Mucosa of rectum (tissue), 2 donors: ENCODE results near the gene HOXA10.

ENCODE experiments used
- H3K27ac ChIP-seq, 2 donors: one replicate each; pipeline ENCODE4 v1.7.0; 2013; ENCODE audit warnings: inconsistent platforms in 2 of 2, low read depth in 2 of 2, low read length in 2 of 2
- H3K27me3 ChIP-seq, 2 donors: one replicate each; pipeline ENCODE4 v1.7.0; 2013; ENCODE audit warnings: low read length in 2 of 2; ENCODE audit not compliant: control insufficient read depth in 2 of 2, insufficient read depth in 2 of 2
- H3K36me3 ChIP-seq, 2 donors: one replicate each; pipeline ENCODE4 v1.7.0; 2013; ENCODE audit warnings: low read length in 2 of 2; ENCODE audit not compliant: control insufficient read depth in 2 of 2, insufficient read depth in 2 of 2
- H3K4me1 ChIP-seq, 2 donors: one replicate each; pipeline ENCODE4 v1.7.0; 2013; ENCODE audit warnings: low read length in 2 of 2, mild to moderate bottlenecking in 1 of 2; ENCODE audit not compliant: control insufficient read depth in 2 of 2, insufficient read depth in 2 of 2
- H3K4me3 ChIP-seq, 2 donors: one replicate each; pipeline ENCODE4 v1.7.0; 2013; ENCODE audit warnings: low read length in 2 of 2
- H3K9ac ChIP-seq, 2 donors: one replicate each; pipeline ENCODE4 v1.7.0; 2013; ENCODE audit warnings: low read length in 2 of 2, low read depth in 1 of 2, mild to moderate bottlenecking in 1 of 2
- H3K9me3 ChIP-seq, 2 donors: one replicate each; pipeline ENCODE4 v1.7.0; 2013; ENCODE audit warnings: low read length in 2 of 2; ENCODE audit not compliant: control insufficient read depth in 2 of 2
- donor health status: healthy.
- donor health status: Normal muscosa, but diverticular disease.

Gene HOXA10

GRCh38 chr7:27185013-27185853 is 11.1 kb upstream of the HOXA10 start, which contains the start of gene HOXA11:
Gene HOXA11, minus strand, starts transcription at chr7:27185232. Its CDS starts 88 bp downstream, at chr7:27185144.
- H3K4me1 ChIP-seq: peaks cover 65 to 82% of the 10 kb centered on the region in 2 donors
- H3K4me3 ChIP-seq: peak within 1 kb of the TSS; percentile 83 to 87
- peak within 1 kb of the TSS; percentile 94 to 96 for H3K9ac ChIP-seq
- H3K36me3 ChIP-seq: no peaks in the 10 kb centered on the region
- H3K27ac ChIP-seq: peak within 1 kb of the TSS; percentile 91 to 93
- no peaks in the 10 kb centered on the region for H3K9me3 ChIP-seq
- H3K27me3 ChIP-seq: peaks cover 10 to 32% of the 10 kb centered on the region in 2 donors

GRCh38 chr7:27184337-27185012 is 10.4 kb upstream of the HOXA10 start:
- Histone ChIP-seq H3K9ac (peak overlapping the region; percentile 94 to 96), H3K36me3 (no peaks in the 10 kb centered on the region), H3K4me3 (peak overlapping the region; percentile 83 to 87), H3K9me3 (no peaks in the 10 kb centered on the region), H3K4me1 (peaks cover 57 to 76% of the 10 kb centered on the region in 2 donors), H3K27ac (peak overlapping the region; percentile 91 to 93), H3K27me3 (peaks cover 10 to 27% of the 10 kb centered on the region in 2 donors)

- peak overlapping the region; percentile 91 to 93 for H3K27ac ChIP-seq
- H3K27me3 ChIP-seq: peaks cover 10 to 25% of the 10 kb centered on the region in 2 donors
- H3K9ac ChIP-seq: peak overlapping the region; percentile 80 to 96
These were observed 9.7 kb upstream of the HOXA10 start for GRCh38 chr7:27183682-27184336.

GRCh38 chr7:27182861-27183681 is 9.0 kb upstream of the HOXA10 start:
- Histone ChIP-seq H3K9ac (peak overlapping the region; percentile 80 to 96), H3K27me3 (peaks cover 8 to 25% of the 10 kb centered on the region in 2 donors), H3K36me3 (no peaks in the 10 kb centered on the region), H3K4me3 (peak overlapping the region; percentile 71 to 83), H3K4me1 (peaks cover 49 to 69% of the 10 kb centered on the region in 2 donors), H3K27ac (peak overlapping the region; percentile 91 to 93), H3K9me3 (no peaks in the 10 kb centered on the region)

More at GRCh38 chr7:27183682-27184336, 9.7 kb upstream of the HOXA10 start:
- Histone ChIP-seq H3K4me1 (peaks cover 53 to 72% of the 10 kb centered on the region in 2 donors), H3K4me3 (peak overlapping the region; percentile 71 to 83), H3K36me3 (no peaks in the 10 kb centered on the region), H3K9me3 (no peaks in the 10 kb centered on the region)

GRCh38 chr7:27182285-27182841 is 8.2 kb upstream of the HOXA10 start:
- no peaks in the 10 kb centered on the region for H3K9me3 ChIP-seq
- peak overlapping the region; percentile 46 to 93 for H3K27ac ChIP-seq
- H3K36me3 ChIP-seq: no peaks in the 10 kb centered on the region
- peak overlapping the region; percentile 80 to 96 for H3K9ac ChIP-seq
- peaks cover 5 to 20% of the 10 kb centered on the region in 2 donors for H3K27me3 ChIP-seq
- H3K4me1 ChIP-seq: peaks cover 43 to 67% of the 10 kb centered on the region in 2 donors
- H3K4me3 ChIP-seq: peak overlapping the region; percentile 71 to 83

- peak overlapping the region; percentile 12 to 80 for H3K9ac ChIP-seq
These were observed 7.7 kb upstream of the HOXA10 start for GRCh38 chr7:27181795-27182275.

GRCh38 chr7:27180431-27181420 is 6.6 kb upstream of the HOXA10 start:
- Histone ChIP-seq H3K27me3 (peaks cover 5 to 21% of the 10 kb centered on the region in 2 donors), H3K9me3 (no peaks in the 10 kb centered on the region), H3K9ac (peak overlapping the region; percentile 47 to 96), H3K27ac (peak overlapping the region; percentile 96), H3K36me3 (no peaks in the 10 kb centered on the region), H3K4me1 (peaks cover 42 to 72% of the 10 kb centered on the region in 2 donors), H3K4me3 (peak overlapping the region; percentile 31 to 47)

More at GRCh38 chr7:27181795-27182275, 7.7 kb upstream of the HOXA10 start:
- Histone ChIP-seq H3K27ac (peak overlapping the region; percentile 46 to 93), H3K4me1 (peaks cover 43 to 69% of the 10 kb centered on the region in 2 donors), H3K9me3 (no peaks in the 10 kb centered on the region), H3K27me3 (peaks cover 5 to 20% of the 10 kb centered on the region in 2 donors), H3K4me3 (peak overlapping the region; percentile 4 to 14), H3K36me3 (no peaks in the 10 kb centered on the region)
